Measurements from ENCODE around the gene GNAI3. TPM values are rescaled to one million over a fixed set of nuclear protein-coding genes. Genes with fewer than 3 reads are reported as not detected.

The GNAI3 gene
- total and polyA plus RNA-seq, 10 of the 15 experiments (the other 5 are each of a cell fraction or from before 2014, with no cell fraction given), result 5.9 to 13.8 (median 8.0) TPM

DNA sequence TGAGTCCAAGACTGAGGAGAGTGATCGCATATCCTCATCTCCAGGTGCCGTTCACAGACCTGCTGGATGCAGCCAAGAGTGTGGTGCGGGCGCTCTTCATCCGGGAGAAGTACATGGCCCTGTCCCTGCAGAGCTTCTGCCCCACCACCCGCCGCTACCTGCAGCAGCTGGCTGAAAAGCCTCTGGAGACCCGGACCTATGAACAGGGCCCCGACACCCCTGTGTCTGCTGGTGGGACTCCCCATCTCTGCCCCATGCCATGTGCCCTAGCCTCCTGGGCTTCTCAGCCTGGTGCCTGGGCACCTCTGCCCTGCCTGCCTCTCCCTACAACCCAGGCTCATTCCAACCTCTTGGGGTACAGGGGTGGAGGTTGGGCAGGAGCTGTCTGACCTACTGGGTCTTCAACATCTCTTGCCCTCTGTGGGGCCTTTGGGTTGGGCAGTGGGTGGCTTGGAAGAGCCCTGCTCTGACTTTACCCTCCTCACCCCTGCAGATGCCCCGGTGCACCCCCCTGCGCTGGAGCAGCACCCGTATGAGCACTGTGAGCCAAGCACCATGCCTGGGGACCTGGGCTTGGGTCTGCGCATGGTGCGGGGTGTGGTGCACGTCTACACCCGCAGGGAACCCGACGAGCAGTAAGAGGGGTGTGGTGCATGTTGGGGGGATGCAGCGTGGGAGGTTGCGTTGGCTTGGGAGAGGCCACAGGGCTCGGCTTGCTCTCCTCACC, 78.4 kb downstream of the GNAI3 start:
- POLR2A ChIA-PET, result no interaction called here
- no peaks in the 10 kb centered on the region for H3K27me3 ChIP-seq (replicated peaks in 1 of 2; ENCODE audit: control insufficient read depth in 2 of 2, insufficient read depth in 2 of 2, low read length in 1 of 2)

More for the DNA sequence above, 78.4 kb downstream of the GNAI3 start:
- peaks cover 29% of the 10 kb centered on the region for H3K79me2 ChIP-seq (ENCODE audit: control insufficient read depth, insufficient read depth, low read length)
- SMC1A ChIA-PET (ENCODE audit: uncharacterized antibody, unreplicated experiment), result interaction anchor here (1.0 to 5.4 kb wide), 2 partner anchors 27 to 81 kb away, joined by 3 to 36 read pairs; no protein-coding TSS in a partner anchor
- H2AFZ ChIP-seq (ENCODE audit: control insufficient read depth, low read depth, low read length), result no peak overlapping the region
- in situ Hi-C loops (cut with MboI) (no loop called here), intact Hi-C loops (cut with micrococcal nuclease; ENCODE audit: unreplicated experiment) (no loop called here)
- H3K4me2 ChIP-seq (ENCODE audit: control insufficient read depth, insufficient read depth), result no peak overlapping the region
- TF ChIP-seq, protein P1, sequence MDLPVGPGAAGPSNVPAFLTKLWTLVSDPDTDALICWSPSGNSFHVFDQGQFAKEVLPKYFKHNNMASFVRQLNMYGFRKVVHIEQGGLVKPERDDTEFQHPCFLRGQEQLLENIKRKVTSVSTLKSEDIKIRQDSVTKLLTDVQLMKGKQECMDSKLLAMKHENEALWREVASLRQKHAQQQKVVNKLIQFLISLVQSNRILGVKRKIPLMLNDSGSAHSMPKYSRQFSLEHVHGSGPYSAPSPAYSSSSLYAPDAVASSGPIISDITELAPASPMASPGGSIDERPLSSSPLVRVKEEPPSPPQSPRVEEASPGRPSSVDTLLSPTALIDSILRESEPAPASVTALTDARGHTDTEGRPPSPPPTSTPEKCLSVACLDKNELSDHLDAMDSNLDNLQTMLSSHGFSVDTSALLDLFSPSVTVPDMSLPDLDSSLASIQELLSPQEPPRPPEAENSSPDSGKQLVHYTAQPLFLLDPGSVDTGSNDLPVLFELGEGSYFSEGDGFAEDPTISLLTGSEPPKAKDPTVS (IDR thresholded peaks at IDR 0.05; ENCODE audit: low read depth, low read length), result no peak
- TF ChIP-seq NFIC (IDR thresholded peaks at IDR 0.05; ENCODE audit: low read depth, low read length), result no peak
- no peak for TF ChIP-seq IKZF2 (IDR thresholded peaks at IDR 0.05)
- TF ChIP-seq, protein P2, sequence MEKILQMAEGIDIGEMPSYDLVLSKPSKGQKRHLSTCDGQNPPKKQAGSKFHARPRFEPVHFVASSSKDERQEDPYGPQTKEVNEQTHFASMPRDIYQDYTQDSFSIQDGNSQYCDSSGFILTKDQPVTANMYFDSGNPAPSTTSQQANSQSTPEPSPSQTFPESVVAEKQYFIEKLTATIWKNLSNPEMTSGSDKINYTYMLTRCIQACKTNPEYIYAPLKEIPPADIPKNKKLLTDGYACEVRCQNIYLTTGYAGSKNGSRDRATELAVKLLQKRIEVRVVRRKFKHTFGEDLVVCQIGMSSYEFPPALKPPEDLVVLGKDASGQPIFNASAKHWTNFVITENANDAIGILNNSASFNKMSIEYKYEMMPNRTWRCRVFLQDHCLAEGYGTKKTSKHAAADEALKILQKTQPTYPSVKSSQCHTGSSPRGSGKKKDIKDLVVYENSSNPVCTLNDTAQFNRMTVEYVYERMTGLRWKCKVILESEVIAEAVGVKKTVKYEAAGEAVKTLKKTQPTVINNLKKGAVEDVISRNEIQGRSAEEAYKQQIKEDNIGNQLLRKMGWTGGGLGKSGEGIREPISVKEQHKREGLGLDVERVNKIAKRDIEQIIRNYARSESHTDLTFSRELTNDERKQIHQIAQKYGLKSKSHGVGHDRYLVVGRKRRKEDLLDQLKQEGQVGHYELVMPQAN (conservative IDR thresholded peaks at IDR 0.05), result no peak
- TF ChIP-seq ASH2L (IDR thresholded peaks at IDR 0.05; ENCODE audit: borderline replicate concordance, low read depth), result no peak
- no peak for TF ChIP-seq RCOR1 (conservative IDR thresholded peaks at IDR 0.05; ENCODE audit: low read depth, low read length)
- TF ChIP-seq NRF1 (conservative IDR thresholded peaks at IDR 0.05; ENCODE audit: low read depth, low read length), result no peak
- TF ChIP-seq ZBED1 (IDR thresholded peaks at IDR 0.05; ENCODE audit: borderline replicate concordance), result no peak
- no peak for TF ChIP-seq TBL1XR1 (IDR thresholded peaks at IDR 0.05; ENCODE audit: low read depth, low read length)
- TF ChIP-seq TAF1 (IDR thresholded peaks at IDR 0.05; ENCODE audit: borderline replicate concordance, low read depth, low read length), result no peak
- TF ChIP-seq SMAD5 (IDR thresholded peaks at IDR 0.05; ENCODE audit: low read depth), result no peak
- TF ChIP-seq HDAC6 (IDR thresholded peaks at IDR 0.05; ENCODE audit: unreplicated experiment), result no peak
- TF ChIP-seq EGR1 (IDR thresholded peaks at IDR 0.05; ENCODE audit: borderline replicate concordance in 1 of 2, low read depth in 2 of 2, low read length in 2 of 2), result no peak
- no peak for TF ChIP-seq MTA3 (IDR thresholded peaks at IDR 0.05; ENCODE audit: borderline replicate concordance, low read length)
- no peak for TF ChIP-seq PAX8 (IDR thresholded peaks at IDR 0.05)
- TF ChIP-seq NBN (IDR thresholded peaks at IDR 0.05), result no peak
- TF ChIP-seq, protein P3, sequence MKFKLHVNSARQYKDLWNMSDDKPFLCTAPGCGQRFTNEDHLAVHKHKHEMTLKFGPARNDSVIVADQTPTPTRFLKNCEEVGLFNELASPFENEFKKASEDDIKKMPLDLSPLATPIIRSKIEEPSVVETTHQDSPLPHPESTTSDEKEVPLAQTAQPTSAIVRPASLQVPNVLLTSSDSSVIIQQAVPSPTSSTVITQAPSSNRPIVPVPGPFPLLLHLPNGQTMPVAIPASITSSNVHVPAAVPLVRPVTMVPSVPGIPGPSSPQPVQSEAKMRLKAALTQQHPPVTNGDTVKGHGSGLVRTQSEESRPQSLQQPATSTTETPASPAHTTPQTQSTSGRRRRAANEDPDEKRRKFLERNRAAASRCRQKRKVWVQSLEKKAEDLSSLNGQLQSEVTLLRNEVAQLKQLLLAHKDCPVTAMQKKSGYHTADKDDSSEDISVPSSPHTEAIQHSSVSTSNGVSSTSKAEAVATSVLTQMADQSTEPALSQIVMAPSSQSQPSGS (IDR thresholded peaks at IDR 0.05; ENCODE audit: low read length), result no peak
- TF ChIP-seq IRF4 (IDR thresholded peaks at IDR 0.05; ENCODE audit: low read depth, low read length), result no peak
- TF ChIP-seq POU2F2 (IDR thresholded peaks at IDR 0.05; ENCODE audit: borderline replicate concordance, low read depth, low read length), result no peak
- no peak for TF ChIP-seq ZNF207 (IDR thresholded peaks at IDR 0.05; ENCODE audit: borderline replicate concordance)
- 97% methylated on average over 21 of the region's 21 CpGs for WGBS (ENCODE audit: insufficient coverage, insufficient replicate concordance, low lambda C conversion rate, missing lambda C conversion rate)
- no TSS peak for BruUV-seq (replicated peaks)
- no peaks in the 10 kb centered on the region for H3K9me3 ChIP-seq (replicated peaks; ENCODE audit: control insufficient read depth, insufficient read depth, low read length)
- H3K27ac ChIP-seq (ENCODE audit: control insufficient read depth, insufficient read depth), result no peak overlapping the region
- FAIRE-seq, result no peak
- no peak for ATAC-seq
- H3K4me3 ChIP-seq, result no peak overlapping the region
- peaks cover 29% of the 10 kb centered on the region for H3K4me1 ChIP-seq (ENCODE audit: control insufficient read depth, insufficient read depth, low read length)
- H3K36me3 ChIP-seq (ENCODE audit: control insufficient read depth in 2 of 2, insufficient read depth in 2 of 2, low read length in 1 of 2), result peaks cover 8 to 29% of the 10 kb centered on the region in 2 experiments; a peak in 3 of 4 replicates
- no peaks in the 10 kb centered on the region for H4K20me1 ChIP-seq (ENCODE audit: control insufficient read depth, insufficient read depth)
- no peak for DNase-seq (ENCODE audit: low read depth, low spot score)
- H3K9ac ChIP-seq (ENCODE audit: control insufficient read depth, insufficient read depth, low read length), result no peak overlapping the region
- RAD21 ChIA-PET (ENCODE audit: unreplicated experiment), result interaction anchor here (1.4 kb wide), 1 partner anchor 81 kb away, joined by 5 read pairs; no protein-coding TSS in a partner anchor
- CTCF ChIA-PET, result interaction anchor here (1.0 to 6.3 kb wide), 2 partner anchors 78 to 81 kb away, joined by 6 to 38 read pairs; partner anchors contain the start of gene GNAI3
